Embryonic facial prominence (tissue), 1 donor: ENCODE measurements around the gene CMTM1.

ENCODE experiments used
- DNase-seq: peaks from one replicate; pipeline ENCODE4 v3.0.0-alpha.2; 2016; ENCODE audit errors: extremely low spot score

Gene CMTM1, protein sequence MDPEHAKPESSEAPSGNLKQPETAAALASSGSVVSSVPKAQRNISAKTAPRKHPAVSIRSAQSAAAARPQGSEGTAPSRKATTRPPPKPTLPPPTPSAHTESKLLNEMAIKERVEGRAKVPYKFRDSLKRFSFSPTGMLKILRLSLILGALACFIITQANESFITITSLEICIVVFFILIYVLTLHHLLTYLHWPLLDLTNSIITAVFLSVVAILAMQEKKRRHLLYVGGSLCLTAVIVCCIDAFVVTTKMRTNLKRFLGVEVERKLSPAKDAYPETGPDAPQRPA

DNA sequence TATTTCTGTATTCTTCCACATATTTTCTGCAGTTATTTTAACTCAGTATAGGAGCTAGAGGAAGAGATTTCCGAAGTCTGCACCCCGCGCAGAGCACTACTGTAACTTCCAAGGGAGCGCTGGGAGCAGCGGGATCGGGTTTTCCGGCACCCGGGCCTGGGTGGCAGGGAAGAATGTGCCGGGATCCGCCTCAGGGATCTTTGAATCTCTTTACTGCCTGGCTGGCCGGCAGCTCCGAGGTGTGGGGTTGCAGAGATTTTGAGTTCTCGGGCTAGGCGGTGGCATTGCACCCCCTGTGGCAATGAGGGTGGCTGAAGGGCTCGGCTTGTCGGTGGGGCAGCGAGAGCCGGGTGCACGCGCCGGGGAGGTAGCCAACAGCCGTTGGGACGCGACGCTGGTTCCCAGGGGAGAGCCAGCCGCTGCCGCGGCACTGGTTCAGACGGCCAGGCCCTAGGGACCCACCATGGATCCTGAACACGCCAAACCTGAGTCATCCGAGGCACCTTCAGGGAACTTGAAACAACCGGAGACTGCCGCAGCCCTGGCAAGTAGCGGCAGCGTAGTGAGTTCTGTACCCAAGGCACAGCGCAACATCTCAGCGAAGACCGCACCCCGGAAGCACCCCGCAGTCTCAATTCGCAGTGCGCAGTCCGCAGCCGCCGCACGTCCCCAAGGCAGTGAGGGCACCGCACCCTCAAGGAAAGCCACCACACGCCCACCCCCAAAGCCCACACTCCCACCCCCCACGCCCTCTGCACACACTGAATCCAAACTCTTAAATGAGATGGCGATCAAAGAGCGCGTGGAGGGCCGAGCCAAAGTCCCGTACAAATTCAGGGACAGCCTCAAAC, at the start of gene CMTM1:
CMTM1 (plus strand) TSS at position 389 of the 851 bp plus-strand sequence; CDS start at position 464, 75 bp downstream.
- no peak for DNase-seq

DNA sequence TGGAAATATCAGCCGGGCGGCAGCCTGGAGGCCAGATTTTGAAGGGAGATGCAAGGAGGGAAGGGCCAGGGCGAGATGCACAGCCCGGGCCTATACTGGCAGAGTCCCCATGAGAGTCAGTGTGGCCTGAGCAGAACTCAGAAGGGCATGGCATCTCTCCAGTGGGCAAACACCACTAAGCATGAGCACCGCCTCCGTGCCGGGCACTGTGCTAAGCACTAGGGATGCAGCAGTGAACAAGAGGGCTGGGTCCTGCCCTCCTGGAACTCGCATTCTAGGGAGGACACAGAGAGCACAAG, 49.8 kb upstream of the CMTM1 start:
- no peak for DNase-seq

DNA sequence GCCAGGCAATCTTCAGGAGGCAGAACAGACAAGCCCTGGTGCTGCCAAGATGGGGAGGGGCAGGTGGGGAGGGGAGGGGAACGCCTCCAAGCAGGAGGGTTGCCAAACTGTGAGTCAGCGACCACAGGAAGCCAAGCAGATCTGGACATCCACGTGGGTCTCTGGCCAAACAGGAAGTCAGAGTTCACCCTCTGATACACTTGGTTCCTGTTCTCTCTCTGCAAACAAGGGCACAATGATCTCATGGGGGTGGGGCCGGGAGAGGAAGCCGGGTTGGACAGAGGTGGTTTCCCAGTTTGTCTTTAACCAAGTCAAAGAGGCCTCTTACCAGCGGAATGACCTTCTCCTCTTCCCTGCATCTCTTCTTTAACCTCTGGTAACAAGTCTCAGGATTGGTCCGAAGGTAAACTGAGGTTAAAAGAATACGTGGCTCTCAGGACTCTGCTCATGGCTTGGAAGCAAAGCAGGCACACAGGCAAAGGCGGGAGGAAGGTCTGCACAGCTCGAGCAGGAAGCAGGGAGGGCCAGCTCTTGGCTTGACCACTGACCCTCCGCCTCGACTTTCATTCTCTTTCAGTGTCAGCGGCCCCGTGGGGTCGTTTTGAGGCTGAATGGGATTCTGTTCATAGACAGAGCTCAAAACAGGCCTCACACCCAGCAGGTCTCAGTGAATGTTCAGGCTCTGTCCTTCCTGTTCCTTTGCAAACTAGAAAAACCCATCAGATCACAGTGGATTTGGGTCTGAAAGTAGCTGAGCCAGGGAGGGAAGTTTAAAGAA, 49.2 kb upstream of the CMTM1 start:
- peak; percentile 38 for DNase-seq

DNA sequence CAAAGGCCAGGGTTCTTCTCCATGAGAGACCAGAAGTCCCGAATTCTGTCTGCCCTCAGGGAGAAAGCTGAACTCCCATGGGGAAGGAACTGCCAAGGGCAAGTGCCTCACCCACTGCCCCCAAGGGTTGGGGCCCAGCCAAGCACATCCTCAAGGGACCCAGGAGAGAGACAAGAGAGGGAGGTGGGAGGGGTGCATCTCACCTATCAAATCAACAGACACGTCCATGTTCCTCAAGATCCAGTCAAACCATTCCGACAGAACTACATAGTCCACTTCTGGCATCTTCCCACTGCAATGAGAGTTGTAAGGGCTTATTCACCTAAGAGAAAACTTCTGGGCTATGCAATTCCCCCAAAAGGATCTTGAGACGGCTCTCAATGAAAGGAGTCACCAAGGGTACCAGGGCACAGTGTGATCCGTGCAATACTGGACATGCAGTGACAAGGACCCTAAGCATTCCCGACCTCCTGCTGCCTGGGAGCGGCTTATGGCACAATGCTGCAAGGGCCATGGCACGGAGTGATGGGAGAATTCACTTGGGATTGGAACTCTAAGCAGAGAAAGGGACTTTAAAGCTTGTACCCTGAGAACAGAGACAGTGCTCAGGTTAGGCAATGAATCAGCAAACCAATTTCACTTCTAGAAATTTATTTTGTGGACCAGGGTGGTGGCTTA, 48.5 kb upstream of the CMTM1 start:
- no peak for DNase-seq

DNA sequence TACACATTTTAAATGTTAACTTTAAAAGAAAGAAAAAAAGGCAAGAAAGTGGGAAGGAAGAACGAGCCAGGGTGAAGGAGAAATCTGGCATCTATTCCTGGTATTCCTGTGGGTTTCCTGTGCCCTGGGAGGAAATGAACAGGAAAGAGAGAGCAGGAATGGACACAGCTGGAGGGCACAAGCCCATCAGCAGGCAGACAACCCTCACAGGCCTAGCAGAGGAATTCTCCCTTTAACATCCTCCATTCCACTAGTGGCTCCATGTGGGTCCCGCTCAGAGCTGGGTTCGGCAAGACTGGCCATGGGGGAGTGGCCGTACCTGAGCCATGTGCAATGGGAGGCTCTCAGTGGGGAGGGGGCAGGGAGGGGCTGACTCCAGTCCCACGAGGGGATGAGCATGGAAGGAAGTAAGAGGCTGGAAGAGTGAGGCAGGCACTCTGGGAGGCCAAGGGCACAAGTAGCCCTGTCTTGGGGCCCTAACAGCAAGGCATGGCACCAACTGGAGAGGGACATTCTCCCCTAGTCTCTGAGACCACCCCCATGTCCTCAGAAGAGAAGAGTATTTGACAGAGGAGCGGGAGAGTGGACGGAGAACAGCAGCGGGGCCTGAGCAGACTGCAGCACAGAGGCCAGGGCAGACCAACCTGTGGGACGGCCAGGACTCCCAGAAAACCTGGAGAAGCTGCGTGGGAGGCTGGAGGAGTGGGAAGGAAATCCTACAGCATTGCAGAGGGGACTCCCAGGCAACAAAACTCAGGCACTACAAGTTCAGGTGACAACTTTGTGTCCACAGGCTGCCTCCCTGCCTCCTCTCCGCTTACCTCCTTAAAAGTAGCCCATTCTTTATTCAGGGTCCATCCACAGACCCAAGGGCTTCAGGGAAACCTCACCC, 46.5 kb upstream of the CMTM1 start:
- no peak for DNase-seq

DNA sequence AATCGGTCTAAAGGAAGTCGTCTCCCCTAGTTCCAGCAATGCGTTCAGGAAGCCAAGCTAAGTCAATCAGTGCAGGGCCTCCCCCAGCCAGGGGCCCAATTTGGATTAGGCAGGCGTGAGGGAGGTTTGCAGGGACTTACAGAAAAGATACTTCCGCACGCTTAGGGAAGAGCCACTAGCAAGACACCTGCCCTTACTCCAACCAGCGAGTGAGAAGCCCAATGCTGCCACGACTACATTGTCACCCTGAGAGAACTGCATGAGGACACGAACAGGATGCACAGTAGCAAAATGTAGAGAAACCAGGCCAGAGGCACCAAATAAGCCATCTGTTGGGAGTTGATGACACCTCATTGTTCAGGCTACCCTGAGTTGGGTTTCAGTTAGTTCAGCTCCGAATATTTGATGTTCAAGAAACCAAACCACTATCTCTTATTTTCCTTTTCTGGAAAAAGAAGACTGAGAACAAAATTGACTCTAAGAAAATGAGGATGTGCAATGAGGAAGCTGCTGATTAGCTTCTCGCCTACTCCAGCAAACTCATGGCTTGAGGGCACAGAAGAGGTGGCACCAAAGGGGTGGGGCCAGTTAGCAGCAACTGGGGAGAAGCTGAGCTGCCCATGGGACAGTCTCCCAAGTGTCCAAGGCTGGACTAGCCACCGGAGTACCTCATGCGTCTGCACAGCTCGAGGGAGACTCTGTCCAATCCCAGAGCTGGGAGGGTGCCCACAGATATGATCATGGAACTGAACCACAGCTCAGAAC, 45.7 kb upstream of the CMTM1 start:
- DNase-seq = no peak

DNA sequence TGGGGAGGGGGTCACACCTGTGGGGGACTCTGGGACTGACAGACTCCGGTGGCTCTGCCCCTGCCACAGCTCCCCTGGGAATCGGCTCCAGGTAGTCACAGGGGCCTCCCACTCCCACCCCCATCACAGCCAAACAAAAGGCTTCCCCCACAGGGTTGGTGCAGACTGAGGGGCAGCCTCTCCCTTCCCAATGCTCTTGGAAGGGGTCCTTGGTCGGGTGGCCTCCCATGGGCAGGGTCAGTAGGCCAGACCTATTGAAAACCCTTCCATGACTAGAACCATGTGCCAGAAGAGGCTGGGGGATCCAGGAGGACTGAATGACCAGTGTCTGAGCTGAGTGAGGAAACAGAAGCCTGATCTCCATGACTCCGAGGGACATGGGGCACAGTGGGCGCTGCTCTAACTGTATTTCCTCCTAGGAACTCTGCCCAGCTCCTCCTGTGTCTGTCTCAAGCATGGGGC, 45.0 kb upstream of the CMTM1 start:
- no peak for DNase-seq

DNA sequence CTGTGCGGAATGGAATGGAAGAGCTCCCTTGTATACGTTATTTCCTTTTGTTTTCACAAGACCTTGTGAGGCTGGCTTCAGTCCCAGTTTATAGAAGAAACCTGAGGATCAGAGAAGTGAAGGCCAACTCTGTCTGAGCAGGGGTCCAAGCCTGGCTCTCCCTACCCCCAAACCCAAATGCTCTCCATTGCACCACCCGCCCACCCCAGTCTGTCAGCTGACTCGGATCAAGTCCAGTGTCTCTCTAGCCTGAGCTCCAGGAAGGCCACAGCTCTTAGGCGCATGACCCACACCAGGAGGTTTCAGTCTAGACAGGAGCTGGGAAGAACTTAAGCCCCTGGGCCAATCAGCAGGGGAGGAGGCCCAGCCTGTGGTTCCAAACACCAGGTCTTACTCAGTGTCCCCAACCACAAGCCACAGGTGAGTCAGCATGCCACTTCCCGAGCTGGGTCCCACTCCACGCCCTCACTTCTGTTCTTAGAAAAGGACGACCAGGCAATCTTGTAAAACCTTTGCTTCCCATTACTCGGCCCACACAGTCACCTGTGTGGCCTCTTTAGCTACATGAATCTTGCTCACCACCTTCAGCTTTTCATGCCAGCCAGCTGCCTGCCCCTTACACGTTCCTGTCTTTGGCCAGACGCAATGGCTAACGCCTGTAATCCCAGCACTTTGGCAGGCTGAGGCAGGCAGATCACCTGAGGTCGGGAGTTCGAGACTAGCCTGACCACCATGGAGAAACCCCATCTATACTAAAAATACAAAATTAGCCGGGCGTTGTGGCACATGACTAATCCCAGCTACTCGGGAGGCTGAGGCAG, 44.1 kb upstream of the CMTM1 start:
- DNase-seq = no peak

DNA sequence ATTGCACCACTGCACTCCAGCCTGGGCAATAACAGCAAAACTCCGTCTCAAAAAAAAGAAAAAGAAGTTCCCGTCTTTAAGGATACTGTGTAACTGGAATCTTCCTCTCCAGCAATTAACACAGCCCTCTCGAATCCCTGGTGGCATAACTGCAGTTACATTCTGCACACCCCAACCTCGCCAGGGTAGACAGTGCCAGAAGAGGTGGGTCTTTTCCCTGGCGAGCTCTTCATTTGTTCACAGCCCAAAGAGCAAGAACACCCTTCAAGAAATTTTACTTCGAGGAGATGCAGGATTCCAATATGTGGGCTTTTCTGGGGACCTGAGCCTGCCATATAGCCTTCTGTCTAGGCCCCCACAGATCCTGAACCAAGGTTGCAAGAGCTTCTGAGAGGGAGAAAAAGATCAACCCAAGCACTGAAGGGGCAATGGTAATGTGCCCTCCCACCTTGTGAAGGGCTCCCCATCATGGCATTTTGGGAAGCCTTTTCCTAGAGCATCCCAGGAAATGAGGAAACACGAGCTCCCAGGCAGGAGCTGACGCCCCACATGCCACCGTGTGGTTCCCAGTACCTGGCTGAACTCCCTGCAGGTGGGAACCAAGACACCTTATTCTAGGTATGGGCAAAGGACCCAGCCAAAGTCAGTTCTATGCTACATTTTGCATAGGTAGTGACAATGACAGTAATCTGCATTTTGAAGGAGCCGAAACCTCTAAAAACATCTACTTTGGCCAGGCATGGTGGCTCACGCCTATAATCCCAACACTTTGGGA, 43.2 kb upstream of the CMTM1 start:
- no peak for DNase-seq

DNA sequence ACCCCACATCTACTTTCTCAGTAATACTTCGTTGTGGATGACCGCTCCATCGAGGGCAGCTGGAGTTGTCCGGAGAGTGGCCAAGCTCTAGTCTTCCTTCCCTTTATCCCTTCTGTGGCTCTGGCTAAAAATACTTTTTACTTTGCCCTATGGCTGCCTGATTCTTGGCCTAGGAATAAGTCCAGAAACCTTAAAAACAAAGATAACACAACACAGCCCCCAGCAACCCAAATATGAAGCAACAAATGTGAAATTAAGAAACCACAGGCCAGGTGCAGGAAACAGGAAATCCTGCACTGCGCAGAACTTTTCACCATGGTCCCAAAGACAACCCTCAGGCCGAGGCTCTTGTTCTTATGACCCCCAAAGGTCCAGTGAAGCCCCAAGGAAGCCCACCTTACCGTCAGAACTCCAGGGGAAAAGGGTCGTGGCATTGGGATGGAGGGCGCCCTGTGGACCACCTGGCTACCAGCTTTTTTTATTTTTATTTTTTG, 42.3 kb upstream of the CMTM1 start:
- no peak for DNase-seq

DNA sequence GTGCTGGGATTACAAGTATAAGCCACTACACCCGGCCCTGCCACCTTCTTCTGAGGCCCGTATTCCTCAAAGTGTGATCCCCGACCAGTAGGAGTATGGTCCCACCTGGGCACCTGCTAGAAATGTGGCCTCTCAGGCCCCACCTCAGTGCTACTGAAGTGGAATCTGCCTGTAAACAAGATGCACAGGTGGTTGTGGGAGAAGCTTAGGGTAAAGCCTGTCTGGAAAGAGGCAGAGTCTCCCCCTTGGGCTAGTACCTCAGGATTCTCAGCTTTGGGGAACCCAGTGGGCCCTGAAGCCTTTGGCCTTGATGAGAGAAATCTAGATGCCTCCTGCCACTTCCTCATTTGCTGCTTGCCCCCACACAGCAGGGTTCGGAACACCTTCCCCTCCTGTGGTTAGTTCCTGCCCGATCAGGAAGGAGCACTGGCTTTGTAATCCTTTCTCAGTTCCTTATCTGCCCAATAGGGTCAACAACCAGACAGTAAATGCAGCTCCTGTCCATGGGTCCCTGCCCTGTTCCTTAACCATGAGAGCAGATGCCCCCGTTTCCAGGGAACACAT, 41.6 kb upstream of the CMTM1 start:
- DNase-seq = no peak

DNA sequence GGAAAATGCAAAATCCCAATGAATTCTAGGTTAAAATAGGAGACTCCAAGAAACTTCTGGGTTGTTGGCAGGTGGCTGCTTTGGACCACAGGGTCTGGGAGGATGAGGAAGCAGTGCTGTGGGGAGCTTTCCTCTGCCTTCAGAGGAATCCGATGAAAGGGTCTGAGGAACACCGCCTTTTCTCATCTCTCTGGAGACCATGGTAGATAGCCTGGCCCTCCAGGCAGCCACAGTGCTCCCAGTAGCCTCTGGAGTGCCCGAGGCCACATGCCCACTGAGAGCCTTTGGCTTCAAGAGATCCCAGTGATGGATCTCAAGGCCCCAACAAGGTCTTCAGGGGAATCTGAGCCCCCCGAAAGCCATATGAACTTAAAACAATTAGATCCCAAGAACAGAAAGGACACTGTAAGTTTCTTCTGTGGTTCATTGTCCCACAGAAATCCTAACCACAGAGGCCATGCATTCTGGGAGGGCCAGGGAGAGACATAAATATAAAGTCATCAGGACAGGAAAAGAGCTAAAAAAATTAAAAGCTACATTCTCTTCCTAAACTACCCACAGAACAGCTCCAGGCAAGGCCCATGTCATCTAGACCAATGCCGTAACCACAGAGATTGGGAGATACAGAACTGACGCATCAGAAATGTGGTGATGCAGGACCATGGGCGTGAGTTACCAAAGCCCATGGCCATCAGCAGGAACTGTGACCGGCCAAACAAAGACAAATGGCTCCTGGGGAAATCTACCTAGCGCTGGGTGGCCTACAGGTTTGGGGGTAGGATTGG, 40.7 kb upstream of the CMTM1 start:
- DNase-seq = no peak

DNA sequence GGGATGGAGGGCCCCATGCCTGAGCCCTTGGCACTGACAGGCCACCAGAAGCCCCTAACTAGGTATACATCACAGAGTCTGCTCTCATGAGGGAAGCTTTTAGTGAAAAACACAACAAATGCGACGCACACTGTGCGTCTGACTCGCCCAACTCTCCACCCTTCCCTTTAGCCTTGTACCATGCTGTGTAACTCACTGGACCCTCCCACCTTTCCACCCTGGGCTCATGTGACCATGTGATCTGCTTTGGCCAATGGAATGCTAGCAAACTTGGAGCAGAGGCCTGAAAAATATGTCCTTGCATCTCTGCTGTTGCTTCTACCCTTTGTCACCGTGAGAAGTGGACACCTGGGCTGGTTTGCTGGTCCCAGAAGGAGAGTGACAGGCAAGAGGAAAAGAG, 37.9 kb upstream of the CMTM1 start:
- no peak for DNase-seq

DNA sequence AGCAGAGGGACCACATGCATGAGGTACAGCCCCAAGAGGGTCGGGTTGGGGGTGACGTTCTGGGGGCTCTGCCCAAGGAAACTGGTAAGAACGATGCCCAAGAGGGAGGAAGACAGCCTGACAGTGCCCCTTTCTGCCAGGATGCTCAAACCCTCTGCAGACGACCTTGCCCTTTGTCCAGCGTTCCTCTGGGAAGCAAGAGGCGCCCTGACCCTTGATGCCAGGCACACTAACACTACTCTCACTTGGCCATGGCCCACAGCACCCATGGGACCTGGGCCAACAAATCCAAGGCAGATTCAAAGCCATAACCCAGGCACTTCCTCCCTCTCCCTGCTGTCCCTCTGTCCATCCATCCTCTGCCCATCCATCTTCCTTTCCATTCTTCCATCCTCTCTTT, 36.8 kb upstream of the CMTM1 start:
- no peak for DNase-seq

DNA sequence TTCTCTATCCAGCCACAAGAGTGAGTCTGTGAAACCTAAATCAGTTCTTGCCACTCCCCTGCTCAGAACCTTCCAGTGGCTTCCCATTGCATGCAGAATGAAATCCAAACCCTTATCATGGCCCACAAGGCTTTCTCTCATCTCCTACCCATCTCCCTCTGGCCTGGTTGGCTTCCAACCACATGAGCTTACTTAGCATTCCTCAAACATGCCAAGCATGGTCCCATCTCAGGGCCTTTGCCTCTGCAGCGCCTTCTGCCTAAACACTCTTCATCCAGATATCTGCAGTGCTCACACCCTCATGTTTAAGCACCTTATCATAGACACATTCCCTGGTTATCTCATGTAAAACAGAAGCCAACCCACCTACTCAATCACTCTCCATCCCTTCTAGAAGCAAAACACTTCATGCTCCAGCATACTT, 31.9 kb upstream of the CMTM1 start:
- no peak for DNase-seq

DNA sequence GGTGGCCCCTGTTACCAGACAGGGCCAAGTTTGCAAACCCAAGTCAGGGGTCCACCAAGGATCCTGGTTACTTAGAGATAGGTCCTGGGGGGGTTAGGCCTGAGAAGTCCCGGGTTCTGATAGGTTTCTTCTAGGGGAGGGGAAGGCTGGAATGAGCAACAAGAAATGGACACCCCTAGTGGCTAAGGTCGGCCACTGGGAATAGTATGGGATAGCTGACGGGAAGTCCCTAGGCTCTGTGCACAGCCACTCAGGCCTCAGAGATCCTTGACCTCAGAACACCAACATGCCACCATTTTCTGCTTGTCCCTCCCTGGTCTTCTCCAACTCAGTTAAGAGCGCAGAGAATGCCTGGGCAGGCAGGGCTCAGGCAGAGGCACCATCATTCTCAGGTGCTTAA, 29.7 kb upstream of the CMTM1 start:
- no peak for DNase-seq

DNA sequence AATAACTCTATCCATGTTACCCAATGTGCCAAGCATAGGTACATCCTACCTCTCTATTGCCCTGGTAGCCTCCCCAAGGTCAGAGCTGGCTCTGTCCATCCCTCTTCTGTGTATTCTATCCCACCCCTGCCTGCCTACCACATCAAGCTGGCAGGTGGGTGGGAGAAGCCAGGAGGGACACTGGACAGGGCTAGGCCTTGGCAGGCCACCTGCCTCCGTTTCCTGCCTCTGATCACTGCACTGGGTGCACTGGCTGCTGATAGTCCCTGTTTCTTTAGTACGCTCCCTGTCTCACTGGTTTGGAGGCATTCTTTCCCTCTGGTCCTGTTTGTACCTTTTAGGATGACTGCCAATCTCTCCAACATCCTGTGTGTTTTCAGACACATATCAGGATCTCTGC, 29.0 kb upstream of the CMTM1 start:
- DNase-seq = no peak
